Mesenchymal stem cell (in vitro differentiated cells and primary cell): ENCODE data around the gene APOL3.

Experiments
- DNase-seq: peaks from one replicate; pipeline ENCODE4 v3.0.0-alpha.2; 2013
- H2AFZ ChIP-seq: one replicate; pipeline ENCODE4 v1.6.1; 2013; ENCODE audit warnings: low read depth, mild to moderate bottlenecking, control low read depth, inconsistent platforms, low read length, moderate library complexity
- H2AK5ac ChIP-seq: 2 replicates; pipeline ENCODE4 v1.6.1; 2013; ENCODE audit warnings: low read length, moderate library complexity, mild to moderate bottlenecking, inconsistent platforms; ENCODE audit not compliant: severe bottlenecking
- H2BK120ac ChIP-seq: one replicate; pipeline ENCODE4 v1.6.1; 2013; ENCODE audit warnings: low read depth, mild to moderate bottlenecking, inconsistent platforms, low read length, moderate library complexity
- H2BK12ac ChIP-seq, 2 experiments: one replicate each; pipeline ENCODE4 v1.6.1; 2013; ENCODE audit warnings: inconsistent platforms in 2 of 2, low read length in 2 of 2, mild to moderate bottlenecking in 2 of 2, moderate library complexity in 2 of 2, control low read depth in 1 of 2
- H2BK15ac ChIP-seq: one replicate; pipeline ENCODE4 v1.6.1; 2013; ENCODE audit warnings: mild to moderate bottlenecking, low read depth, inconsistent platforms; ENCODE audit not compliant: poor library complexity, severe bottlenecking
- H2BK5ac ChIP-seq: 2 replicates; pipeline ENCODE4 v1.6.1; 2013; ENCODE audit warnings: low read depth, mild to moderate bottlenecking, low read length, control low read depth, inconsistent platforms; ENCODE audit not compliant: poor library complexity, severe bottlenecking
- H3K14ac ChIP-seq, 2 experiments: one replicate each; pipeline ENCODE4 v1.6.1; 2013; ENCODE audit warnings: inconsistent platforms in 2 of 2, low read length in 2 of 2, control low read depth in 1 of 2, mild to moderate bottlenecking in 1 of 2, moderate library complexity in 1 of 2
- H3K18ac ChIP-seq, 2 experiments: one replicate each; pipeline ENCODE4 v1.6.1; 2013; ENCODE audit warnings: inconsistent platforms in 2 of 2, low read length in 2 of 2, control low read depth in 1 of 2, low read depth in 1 of 2, mild to moderate bottlenecking in 1 of 2
- H3K23ac ChIP-seq, 2 experiments: one replicate each; pipeline ENCODE4 v1.6.1; 2013; ENCODE audit warnings: inconsistent platforms in 2 of 2, low read length in 2 of 2, mild to moderate bottlenecking in 2 of 2, moderate library complexity in 2 of 2, control low read depth in 1 of 2
- H3K27ac ChIP-seq: 2 replicates; pipeline ENCODE4 v1.5.1; 2013; ENCODE audit warnings: mild to moderate bottlenecking, moderate library complexity, low read length, control low read depth, inconsistent platforms; ENCODE audit not compliant: poor library complexity, severe bottlenecking
- H3K27me3 ChIP-seq, 2 experiments: 2 replicates each; pipeline versions ENCODE4 v1.6.1 to v1.7.0; 2013; ENCODE audit warnings: low read length in 2 of 2, mild to moderate bottlenecking in 2 of 2, moderate library complexity in 2 of 2, control low read depth in 1 of 2, inconsistent platforms in 1 of 2; ENCODE audit not compliant: control insufficient read depth in 1 of 2, insufficient read depth in 1 of 2
- H3K36me3 ChIP-seq, 2 experiments: 2 replicates each; pipeline versions ENCODE4 v1.6.1 to v1.7.0; 2013; ENCODE audit warnings: low read length in 2 of 2, control low read depth in 1 of 2, inconsistent platforms in 1 of 2, low read depth in 1 of 2, mild to moderate bottlenecking in 1 of 2; ENCODE audit not compliant: insufficient read depth in 2 of 2, control insufficient read depth in 1 of 2
- H3K4ac ChIP-seq, 2 experiments: one replicate each; pipeline ENCODE4 v1.6.1; 2013; ENCODE audit warnings: inconsistent platforms in 2 of 2, low read length in 2 of 2, mild to moderate bottlenecking in 2 of 2, moderate library complexity in 2 of 2, control low read depth in 1 of 2, low read depth in 1 of 2
- H3K4me1 ChIP-seq: 2 replicates; pipeline ENCODE4 v1.6.1; 2013; ENCODE audit warnings: low read depth, low read length, control low read depth; ENCODE audit not compliant: control insufficient read depth, insufficient read depth
- H3K4me2 ChIP-seq: 2 replicates; pipeline ENCODE4 v1.6.1; 2013; ENCODE audit warnings: low read length, mild to moderate bottlenecking, inconsistent platforms; ENCODE audit not compliant: poor library complexity, severe bottlenecking
- H3K4me3 ChIP-seq, 2 experiments: 2 replicates each; pipeline versions ENCODE4 v1.5.1 to v1.7.0; 2013; ENCODE audit warnings: low read length in 2 of 2, mild to moderate bottlenecking in 2 of 2, control low read depth in 1 of 2, low read depth in 1 of 2; ENCODE audit not compliant: insufficient read depth in 1 of 2
- H3K79me1 ChIP-seq: replicated peaks from 2 replicates; pipeline ENCODE4 v1.6.1; 2013; ENCODE audit warnings: mild to moderate bottlenecking, control low read depth, low read length, inconsistent platforms; ENCODE audit not compliant: poor library complexity, severe bottlenecking
- H3K9ac ChIP-seq: 2 replicates; pipeline ENCODE4 v1.7.0; 2013; ENCODE audit warnings: mild to moderate bottlenecking, low read length, moderate library complexity
- H3K9me3 ChIP-seq: 2 replicates; pipeline ENCODE4 v1.7.0; 2013; ENCODE audit warnings: mild to moderate bottlenecking, low read length; ENCODE audit not compliant: control insufficient read depth
- H4K8ac ChIP-seq: one replicate; pipeline ENCODE4 v1.6.1; 2013; ENCODE audit warnings: inconsistent platforms, mild to moderate bottlenecking, low read length, moderate library complexity
- H4K91ac ChIP-seq: one replicate; pipeline ENCODE4 v1.6.1; 2013; ENCODE audit warnings: mild to moderate bottlenecking, low read length, inconsistent platforms
- WGBS: methylation state at CpG from one replicate; pipeline ENCODE4 v1.1.7; 2013; ENCODE audit warnings: mixed read lengths; 5-methylcytosine and 5-hydroxymethylcytosine counted together

The APOL3 gene

GRCh38 chr22:36116127-36116526, 44.4 kb downstream of the APOL3 start:
- H3K9ac ChIP-seq = no peak overlapping the region
- no peak for DNase-seq
- H3K36me3 ChIP-seq = no peaks in the 10 kb centered on the region
- H2AK5ac ChIP-seq = no peak overlapping the region
- no peak overlapping the region for H3K14ac ChIP-seq
- WGBS = 74% methylated on average over 2 of the region's 2 CpGs
- no peak overlapping the region for H2BK15ac ChIP-seq
- no peak overlapping the region for H4K91ac ChIP-seq
- no peak overlapping the region for H3K23ac ChIP-seq
- H3K27ac ChIP-seq = no peak overlapping the region
- no peaks in the 10 kb centered on the region for H3K9me3 ChIP-seq
- H2BK5ac ChIP-seq = no peak overlapping the region
- H3K79me1 ChIP-seq = no peaks in the 10 kb centered on the region
- H3K4ac ChIP-seq = no peak overlapping the region
- H3K18ac ChIP-seq = no peak overlapping the region
- H2AFZ ChIP-seq = no peak overlapping the region
- no peak overlapping the region for H3K4me2 ChIP-seq
- H2BK12ac ChIP-seq = no peak overlapping the region
- H3K27me3 ChIP-seq = no peaks in the 10 kb centered on the region
- no peak overlapping the region for H4K8ac ChIP-seq
- no peaks in the 10 kb centered on the region for H3K4me1 ChIP-seq
- H2BK120ac ChIP-seq = no peak overlapping the region
- no peak overlapping the region for H3K4me3 ChIP-seq

GRCh38 chr22:36113121-36113520, 47.4 kb downstream of the APOL3 start:
- H4K91ac ChIP-seq = no peak overlapping the region
- no peak overlapping the region for H2AK5ac ChIP-seq
- H3K23ac ChIP-seq = no peak overlapping the region
- H3K9ac ChIP-seq = no peak overlapping the region
- H2BK15ac ChIP-seq = no peak overlapping the region
- no peak overlapping the region for H4K8ac ChIP-seq
- H2BK120ac ChIP-seq = no peak overlapping the region
- H3K36me3 ChIP-seq = no peaks in the 10 kb centered on the region
- peaks cover 8% of the 10 kb centered on the region for H3K4me1 ChIP-seq
- H2AFZ ChIP-seq = no peak overlapping the region
- no peak overlapping the region for H3K4me2 ChIP-seq
- H3K4me3 ChIP-seq = no peak overlapping the region
- H3K18ac ChIP-seq = no peak overlapping the region
- no peaks in the 10 kb centered on the region for H3K79me1 ChIP-seq
- H3K14ac ChIP-seq = peak overlapping the region in 1 of 2 experiments; percentile 62
- no peak overlapping the region for H3K4ac ChIP-seq
- 86% methylated on average over 1 of the region's 1 CpG for WGBS
- no peak for DNase-seq
- no peaks in the 10 kb centered on the region for H3K9me3 ChIP-seq
- H3K27ac ChIP-seq = no peak overlapping the region
- H2BK5ac ChIP-seq = no peak overlapping the region
- no peak overlapping the region for H2BK12ac ChIP-seq
- peaks cover 0 to 6% of the 10 kb centered on the region in 2 experiments for H3K27me3 ChIP-seq

DNA sequence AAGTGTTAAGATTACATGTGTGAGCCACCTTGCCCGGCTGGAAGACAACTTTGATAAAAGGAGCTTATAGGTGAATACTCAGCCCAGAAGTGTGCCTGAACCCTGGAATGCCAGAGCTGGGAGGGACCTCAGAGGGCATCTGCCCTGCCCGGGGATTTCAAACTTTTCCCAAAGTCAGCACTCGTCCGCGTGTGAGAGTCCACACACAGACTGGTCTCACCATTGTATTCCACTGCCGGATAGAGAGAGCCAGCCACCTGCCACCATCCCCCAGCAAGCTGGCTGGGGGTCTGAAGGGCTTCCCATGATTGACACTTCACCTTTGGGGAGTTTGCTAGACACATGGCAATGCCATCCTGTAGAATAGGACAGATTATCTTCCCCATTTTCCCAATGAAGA, 49.2 kb downstream of the APOL3 start:
- no peak overlapping the region for H2AK5ac ChIP-seq
- H3K14ac ChIP-seq = no peak overlapping the region
- no peak overlapping the region for H2BK120ac ChIP-seq
- H3K4me3 ChIP-seq = no peak overlapping the region
- no peak overlapping the region for H3K4me2 ChIP-seq
- no peak overlapping the region for H4K8ac ChIP-seq
- no peak overlapping the region for H4K91ac ChIP-seq
- no peak overlapping the region for H2AFZ ChIP-seq
- no peak for DNase-seq
- no peaks in the 10 kb centered on the region for H3K36me3 ChIP-seq
- H3K9me3 ChIP-seq = no peaks in the 10 kb centered on the region
- peaks cover 8% of the 10 kb centered on the region for H3K4me1 ChIP-seq
- no peaks in the 10 kb centered on the region for H3K79me1 ChIP-seq
- no peak overlapping the region for H3K23ac ChIP-seq
- no peak overlapping the region for H3K18ac ChIP-seq
- peaks cover 0 to 6% of the 10 kb centered on the region in 2 experiments for H3K27me3 ChIP-seq
- no peak overlapping the region for H2BK5ac ChIP-seq
- no peak overlapping the region for H2BK15ac ChIP-seq
- H2BK12ac ChIP-seq = no peak overlapping the region
- H3K4ac ChIP-seq = no peak overlapping the region
- WGBS = 98% methylated on average over 6 of the region's 6 CpGs
- no peak overlapping the region for H3K27ac ChIP-seq
- no peak overlapping the region for H3K9ac ChIP-seq

DNA sequence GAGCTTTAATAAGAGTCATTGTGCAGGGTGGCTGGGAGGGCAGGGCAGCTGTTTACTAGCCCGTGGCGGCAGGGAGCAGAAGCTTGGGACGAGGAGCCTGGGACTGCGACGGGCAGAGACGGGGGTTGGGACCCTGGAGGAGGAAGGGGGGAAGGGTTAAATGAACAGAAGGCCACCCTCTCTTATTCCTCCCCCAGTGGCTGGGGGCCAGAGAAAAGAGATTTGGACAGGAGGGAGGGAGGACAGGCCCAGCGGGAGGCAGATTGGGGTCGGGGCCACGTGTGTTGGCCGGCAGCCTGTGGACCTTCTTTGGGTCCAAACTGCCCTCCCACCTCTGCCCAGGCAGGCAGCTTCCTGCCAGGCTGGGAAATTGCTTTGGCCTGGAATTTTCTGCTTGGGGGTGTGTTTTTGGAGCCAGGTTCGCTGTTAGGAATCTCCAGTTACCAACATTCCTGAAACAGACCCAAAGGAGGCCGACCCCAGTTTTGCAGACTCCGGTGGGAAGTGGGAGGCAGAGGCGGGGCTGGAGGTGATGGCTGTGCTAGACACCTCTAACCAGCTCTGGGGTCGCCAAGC, 50.2 kb downstream of the APOL3 start:
- Histone ChIP-seq H4K8ac (no peak overlapping the region), H3K36me3 (no peaks in the 10 kb centered on the region), H3K23ac (no peak overlapping the region), H2BK5ac (no peak overlapping the region), H2BK120ac (no peak overlapping the region), H3K27me3 (peaks cover 0 to 6% of the 10 kb centered on the region in 2 experiments), H3K79me1 (no peaks in the 10 kb centered on the region), H3K14ac (no peak overlapping the region), H2BK15ac (peak overlapping the region; percentile 44), H3K9me3 (no peaks in the 10 kb centered on the region), H3K4me1 (peaks cover 8% of the 10 kb centered on the region), H3K27ac (no peak overlapping the region), H2BK12ac (peak overlapping the region in 1 of 2 experiments; percentile 42), H3K4ac (no peak overlapping the region), H2AK5ac (no peak overlapping the region), H3K9ac (no peak overlapping the region), H3K4me3 (no peak overlapping the region), H2AFZ (no peak overlapping the region), H3K4me2 (no peak overlapping the region), H4K91ac (peak overlapping the region; percentile 5), H3K18ac (peak overlapping the region in 1 of 2 experiments; percentile 43)
- no peak for DNase-seq
- 64% methylated on average over 8 of the region's 15 CpGs for WGBS
